Neuronal stem cell (in vitro differentiated cells): ENCODE measurements around the gene CHST11.

ENCODE experiments used
- DNase-seq: peaks from one replicate; pipeline ENCODE4 v3.0.0-alpha.2; 2013; ENCODE audit warnings: low spot score
- H2AFZ ChIP-seq: one replicate; pipeline ENCODE4 v1.6.1; 2013; ENCODE audit warnings: mild to moderate bottlenecking, low read length, inconsistent platforms
- H2AK5ac ChIP-seq: 2 replicates; pipeline ENCODE4 v1.6.1; 2013; ENCODE audit warnings: low read depth, mild to moderate bottlenecking, inconsistent platforms, low read length, moderate library complexity, mixed read lengths
- H2BK120ac ChIP-seq: 2 replicates; pipeline ENCODE4 v1.6.1; 2013; ENCODE audit warnings: low read depth, mild to moderate bottlenecking, inconsistent platforms, low read length, moderate library complexity, mixed read lengths
- H2BK12ac ChIP-seq: one replicate; pipeline ENCODE4 v1.6.1; 2013; ENCODE audit warnings: low read length, inconsistent platforms
- H2BK15ac ChIP-seq: 2 replicates; pipeline ENCODE4 v1.6.1; 2013; ENCODE audit warnings: mild to moderate bottlenecking, low read length, inconsistent platforms, mixed read lengths
- H2BK5ac ChIP-seq: one replicate; pipeline ENCODE4 v1.6.1; 2013; ENCODE audit warnings: inconsistent platforms, mild to moderate bottlenecking, low read length, moderate library complexity
- H3K14ac ChIP-seq: one replicate; pipeline ENCODE4 v1.6.1; 2013; ENCODE audit warnings: low read length, inconsistent platforms
- H3K18ac ChIP-seq: 2 replicates; pipeline ENCODE4 v1.6.1; 2013; ENCODE audit warnings: low read length, inconsistent platforms
- H3K23ac ChIP-seq: 2 replicates; pipeline ENCODE4 v1.6.1; 2013; ENCODE audit warnings: low read depth, mild to moderate bottlenecking, mixed read lengths, low read length, inconsistent platforms; ENCODE audit not compliant: poor library complexity
- H3K27ac ChIP-seq: replicated peaks from 3 replicates; pipeline ENCODE4 v1.5.1; 2013; ENCODE audit warnings: low read length, inconsistent platforms
- H3K27me3 ChIP-seq, 3 experiments: 2 replicates each; pipeline ENCODE4 v1.6.1; 2013; ENCODE audit warnings: low read length in 3 of 3, mild to moderate bottlenecking in 2 of 3, inconsistent platforms in 1 of 3, low read depth in 1 of 3, mixed read lengths in 1 of 3, moderate library complexity in 1 of 3; ENCODE audit not compliant: control insufficient read depth in 3 of 3, insufficient read depth in 3 of 3
- H3K36me3 ChIP-seq, 2 donors: replicated peaks in 1 of 2; 2 replicates each; pipeline ENCODE4 v1.6.1; 2013; ENCODE audit warnings: low read length in 2 of 2; ENCODE audit not compliant: control insufficient read depth in 2 of 2, insufficient read depth in 2 of 2
- H3K4ac ChIP-seq: 2 replicates; pipeline ENCODE4 v1.6.1; 2013; ENCODE audit warnings: inconsistent platforms, mild to moderate bottlenecking, low read length, moderate library complexity
- H3K4me1 ChIP-seq, 2 donors: 1 replicate in 1 of 2; 2 replicates in 1 of 2; pipeline ENCODE4 v1.6.1; 2013; ENCODE audit warnings: low read length in 2 of 2, low read depth in 1 of 2; ENCODE audit not compliant: control insufficient read depth in 2 of 2, insufficient read depth in 1 of 2
- H3K4me2 ChIP-seq: one replicate; pipeline ENCODE4 v1.6.1; 2013; ENCODE audit warnings: mild to moderate bottlenecking, low read length, inconsistent platforms; ENCODE audit not compliant: insufficient read depth, poor library complexity, severe bottlenecking
- H3K4me3 ChIP-seq, 2 donors: 2 replicates each; pipeline ENCODE4 v1.5.1; 2013; ENCODE audit warnings: low read length in 2 of 2, mild to moderate bottlenecking in 2 of 2, inconsistent platforms in 1 of 2, moderate library complexity in 1 of 2
- H3K79me1 ChIP-seq: one replicate; pipeline ENCODE4 v1.6.1; 2013; ENCODE audit warnings: low read depth, mild to moderate bottlenecking, inconsistent platforms, low read length, moderate library complexity
- H3K9ac ChIP-seq: one replicate; pipeline ENCODE4 v1.6.1; 2013; ENCODE audit warnings: mild to moderate bottlenecking, low read depth, low read length, inconsistent platforms; ENCODE audit not compliant: poor library complexity
- H3K9me3 ChIP-seq, 2 donors: replicated peaks in 1 of 2; 2 replicates each; pipeline versions ENCODE3 to v1.6.1; 2013; ENCODE audit warnings: low read length in 2 of 2, mild to moderate bottlenecking in 2 of 2, inconsistent platforms in 1 of 2, low read depth in 1 of 2, mixed read lengths in 1 of 2, moderate library complexity in 1 of 2; ENCODE audit not compliant: control insufficient read depth in 2 of 2, insufficient read depth in 1 of 2
- H4K8ac ChIP-seq: one replicate; pipeline ENCODE4 v1.6.1; 2013; ENCODE audit warnings: low read depth, mild to moderate bottlenecking, inconsistent platforms, low read length, moderate library complexity
- H4K91ac ChIP-seq: one replicate; pipeline ENCODE4 v1.6.1; 2013; ENCODE audit warnings: low read length, low read depth, mild to moderate bottlenecking, inconsistent platforms; ENCODE audit not compliant: poor library complexity
- WGBS, 2 donors: extraction: QIAGEN DNeasy Blood & Tissue Kit; methylation state at CpG; one replicate each; pipeline ENCODE4 v1.1.7; 2013; ENCODE audit warnings: missing lambda C conversion rate in 2 of 2, mixed read lengths in 1 of 2; ENCODE audit not compliant: insufficient read length in 2 of 2, insufficient replicate concordance in 1 of 2; ENCODE audit errors: extremely low coverage in 2 of 2; 5-methylcytosine and 5-hydroxymethylcytosine counted together

Gene CHST11

GRCh38 chr12:104536841-104537240 is 80.1 kb downstream of the CHST11 start:
- H3K79me1 ChIP-seq, result no peaks in the 10 kb centered on the region
- H3K4me3 ChIP-seq, result no peak overlapping the region
- H2BK15ac ChIP-seq, result no peak overlapping the region
- no peak overlapping the region for H2BK120ac ChIP-seq
- no peaks in the 10 kb centered on the region for H3K36me3 ChIP-seq
- no peak overlapping the region for H3K9ac ChIP-seq
- H3K18ac ChIP-seq, result no peak overlapping the region
- H3K27me3 ChIP-seq, result no peaks in the 10 kb centered on the region
- H3K27ac ChIP-seq, result no peak overlapping the region
- no peak overlapping the region for H3K14ac ChIP-seq
- no CpG with 5 or more reads among the region's 2 CpGs for WGBS, 2 donors
- no peak overlapping the region for H3K4me2 ChIP-seq
- H2AFZ ChIP-seq, result no peak overlapping the region
- H3K23ac ChIP-seq, result no peak overlapping the region
- H4K8ac ChIP-seq, result no peak overlapping the region
- no peak for DNase-seq
- H2AK5ac ChIP-seq, result no peak overlapping the region
- no peak overlapping the region for H2BK12ac ChIP-seq
- no peak overlapping the region for H3K4ac ChIP-seq
- no peak overlapping the region for H2BK5ac ChIP-seq
- H4K91ac ChIP-seq, result no peak overlapping the region
- no peaks in the 10 kb centered on the region for H3K9me3 ChIP-seq
- H3K4me1 ChIP-seq, result peaks cover 10 to 19% of the 10 kb centered on the region in 2 donors

GRCh38 chr12:104538056-104538455 is 81.3 kb downstream of the CHST11 start:
- Histone ChIP-seq H3K9ac (no peak overlapping the region), H3K4me3 (no peak overlapping the region), H3K14ac (no peak overlapping the region), H3K27ac (no peak overlapping the region), H3K4me2 (no peak overlapping the region), H2BK12ac (no peak overlapping the region), H2BK5ac (no peak overlapping the region), H4K91ac (no peak overlapping the region), H3K18ac (no peak overlapping the region), H3K79me1 (no peaks in the 10 kb centered on the region), H2BK15ac (no peak overlapping the region), H4K8ac (no peak overlapping the region), H3K36me3 (no peaks in the 10 kb centered on the region), H3K4ac (no peak overlapping the region), H3K4me1 (peaks cover 10 to 19% of the 10 kb centered on the region in 2 donors), H3K27me3 (no peaks in the 10 kb centered on the region), H2BK120ac (no peak overlapping the region), H2AFZ (no peak overlapping the region), H3K23ac (no peak overlapping the region), H2AK5ac (no peak overlapping the region), H3K9me3 (peaks cover 0 to 2% of the 10 kb centered on the region in 2 donors)
- DNase-seq, result no peak
- WGBS, 2 donors, result no CpG with 5 or more reads among the region's 4 CpGs

DNA sequence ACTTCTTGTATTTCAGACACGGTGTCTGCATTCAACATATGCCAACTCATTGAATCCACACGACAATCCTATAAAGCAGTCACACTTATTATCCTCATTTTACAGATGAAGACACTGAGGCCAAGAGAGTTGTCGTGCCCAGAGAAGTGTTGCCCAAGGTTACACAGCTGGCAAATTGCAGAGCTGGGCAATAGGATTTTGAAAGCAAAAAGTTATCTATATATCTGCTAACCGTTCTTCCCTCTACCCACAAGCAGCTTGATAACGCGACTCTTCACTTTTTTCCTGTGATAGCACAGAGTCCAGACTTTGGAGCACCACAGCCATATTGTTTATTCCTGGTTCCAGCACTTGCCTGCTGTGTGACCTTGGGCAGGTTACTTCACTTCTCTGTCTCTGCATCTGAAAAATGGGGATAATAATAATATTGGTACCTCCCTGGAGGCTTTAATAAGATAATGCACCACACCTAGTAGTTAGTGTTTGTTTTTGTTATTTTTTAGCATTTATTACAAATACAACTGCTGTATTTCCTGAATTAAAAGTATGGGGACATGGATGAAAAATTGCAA is 82.2 kb downstream of the CHST11 start:
- no peaks in the 10 kb centered on the region for H3K79me1 ChIP-seq
- no peak overlapping the region for H3K4me2 ChIP-seq
- H2BK120ac ChIP-seq, result no peak overlapping the region
- no peak overlapping the region for H3K27ac ChIP-seq
- no peak overlapping the region for H3K4ac ChIP-seq
- no peak for DNase-seq
- no CpG with 5 or more reads among the region's 6 CpGs for WGBS, 2 donors
- no peak overlapping the region for H3K23ac ChIP-seq
- H3K9me3 ChIP-seq, result peaks cover 0 to 2% of the 10 kb centered on the region in 2 donors
- H3K27me3 ChIP-seq, result no peaks in the 10 kb centered on the region
- no peak overlapping the region for H3K4me3 ChIP-seq
- no peak overlapping the region for H2AFZ ChIP-seq
- H3K18ac ChIP-seq, result no peak overlapping the region
- no peaks in the 10 kb centered on the region for H3K36me3 ChIP-seq
- no peak overlapping the region for H2BK15ac ChIP-seq
- no peak overlapping the region for H2BK5ac ChIP-seq
- no peak overlapping the region for H3K14ac ChIP-seq
- H3K4me1 ChIP-seq, result peaks cover 10 to 19% of the 10 kb centered on the region in 2 donors
- H4K91ac ChIP-seq, result no peak overlapping the region
- no peak overlapping the region for H2BK12ac ChIP-seq
- H4K8ac ChIP-seq, result no peak overlapping the region
- no peak overlapping the region for H2AK5ac ChIP-seq
- H3K9ac ChIP-seq, result no peak overlapping the region

GRCh38 chr12:104544836-104545235 is 88.1 kb downstream of the CHST11 start:
- Histone ChIP-seq H2BK5ac (no peak overlapping the region), H2AK5ac (no peak overlapping the region), H3K18ac (no peak overlapping the region), H4K91ac (no peak overlapping the region), H3K4me1 (peaks cover 7 to 11% of the 10 kb centered on the region in 2 donors), H3K36me3 (no peaks in the 10 kb centered on the region), H3K79me1 (peaks cover 2% of the 10 kb centered on the region), H3K4ac (no peak overlapping the region), H2BK12ac (no peak overlapping the region), H2AFZ (no peak overlapping the region), H2BK120ac (no peak overlapping the region), H3K4me2 (no peak overlapping the region), H3K27ac (no peak overlapping the region), H3K23ac (no peak overlapping the region), H2BK15ac (no peak overlapping the region), H3K4me3 (no peak overlapping the region), H4K8ac (no peak overlapping the region), H3K9me3 (peaks cover 0 to 2% of the 10 kb centered on the region in 2 donors), H3K14ac (no peak overlapping the region), H3K27me3 (no peaks in the 10 kb centered on the region), H3K9ac (no peak overlapping the region)
- DNase-seq, result no peak
- no CpG with 5 or more reads among the region's 5 CpGs for WGBS, 2 donors
